ENCODE data around the gene PSORS1C2. TPM values are rescaled to one million over a fixed set of nuclear protein-coding genes. Genes with fewer than 3 reads are reported as not detected.

The PSORS1C2 gene
- total RNA-seq, 4 donors from 2014 or later, result not detected

GRCh38 chr6:31092769-31093505, 45.9 kb downstream of the PSORS1C2 start:
- no peaks in the 10 kb centered on the region for H3K4me1 ChIP-seq
- no peak overlapping the region for H3K27ac ChIP-seq
- intact Hi-C loops (cut with DNase I; ENCODE audit: low total_unique reads), result no loop called here
- TF ChIP-seq POLR2A (IDR thresholded peaks at IDR 0.05), result no peak
- TF ChIP-seq, protein P1, sequence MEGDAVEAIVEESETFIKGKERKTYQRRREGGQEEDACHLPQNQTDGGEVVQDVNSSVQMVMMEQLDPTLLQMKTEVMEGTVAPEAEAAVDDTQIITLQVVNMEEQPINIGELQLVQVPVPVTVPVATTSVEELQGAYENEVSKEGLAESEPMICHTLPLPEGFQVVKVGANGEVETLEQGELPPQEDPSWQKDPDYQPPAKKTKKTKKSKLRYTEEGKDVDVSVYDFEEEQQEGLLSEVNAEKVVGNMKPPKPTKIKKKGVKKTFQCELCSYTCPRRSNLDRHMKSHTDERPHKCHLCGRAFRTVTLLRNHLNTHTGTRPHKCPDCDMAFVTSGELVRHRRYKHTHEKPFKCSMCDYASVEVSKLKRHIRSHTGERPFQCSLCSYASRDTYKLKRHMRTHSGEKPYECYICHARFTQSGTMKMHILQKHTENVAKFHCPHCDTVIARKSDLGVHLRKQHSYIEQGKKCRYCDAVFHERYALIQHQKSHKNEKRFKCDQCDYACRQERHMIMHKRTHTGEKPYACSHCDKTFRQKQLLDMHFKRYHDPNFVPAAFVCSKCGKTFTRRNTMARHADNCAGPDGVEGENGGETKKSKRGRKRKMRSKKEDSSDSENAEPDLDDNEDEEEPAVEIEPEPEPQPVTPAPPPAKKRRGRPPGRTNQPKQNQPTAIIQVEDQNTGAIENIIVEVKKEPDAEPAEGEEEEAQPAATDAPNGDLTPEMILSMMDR (IDR thresholded peaks at IDR 0.05), result no peak
- H3K4me3 ChIP-seq, result no peak overlapping the region
- no peaks in the 10 kb centered on the region for H3K9me3 ChIP-seq
- H3K36me3 ChIP-seq, result no peaks in the 10 kb centered on the region
- no peak for DNase-seq
- H3K27me3 ChIP-seq, result no peaks in the 10 kb centered on the region

DNA sequence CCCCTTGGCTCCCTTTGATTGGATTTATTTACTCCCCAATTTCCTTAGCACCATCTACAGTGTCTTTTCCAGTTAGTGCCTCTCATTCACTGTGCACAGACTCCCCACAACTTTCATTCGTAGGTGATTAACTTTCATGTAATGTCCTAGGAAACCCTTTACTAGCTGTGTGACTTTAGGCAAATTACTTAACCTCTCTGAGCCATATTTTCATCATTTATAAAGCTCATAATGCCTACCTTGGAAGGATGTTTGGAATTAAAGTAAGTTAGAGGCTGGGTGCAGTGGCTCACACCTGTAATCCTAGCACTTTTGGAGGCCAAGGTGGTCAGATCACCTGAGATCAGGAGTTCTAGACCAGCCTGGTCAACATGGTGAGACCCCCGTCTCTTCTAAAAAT, 46.6 kb downstream of the PSORS1C2 start:
- Histone ChIP-seq H3K27ac (no peak overlapping the region), H3K4me1 (no peaks in the 10 kb centered on the region), H3K9me3 (no peaks in the 10 kb centered on the region), H3K27me3 (no peaks in the 10 kb centered on the region), H3K36me3 (no peaks in the 10 kb centered on the region), H3K4me3 (no peak overlapping the region)
- no peak for DNase-seq
- TF ChIP-seq, protein P1 (IDR thresholded peaks at IDR 0.05), result no peak
- no peak for TF ChIP-seq POLR2A (IDR thresholded peaks at IDR 0.05)
- intact Hi-C loops (cut with DNase I; ENCODE audit: low total_unique reads), result no loop called here

DNA sequence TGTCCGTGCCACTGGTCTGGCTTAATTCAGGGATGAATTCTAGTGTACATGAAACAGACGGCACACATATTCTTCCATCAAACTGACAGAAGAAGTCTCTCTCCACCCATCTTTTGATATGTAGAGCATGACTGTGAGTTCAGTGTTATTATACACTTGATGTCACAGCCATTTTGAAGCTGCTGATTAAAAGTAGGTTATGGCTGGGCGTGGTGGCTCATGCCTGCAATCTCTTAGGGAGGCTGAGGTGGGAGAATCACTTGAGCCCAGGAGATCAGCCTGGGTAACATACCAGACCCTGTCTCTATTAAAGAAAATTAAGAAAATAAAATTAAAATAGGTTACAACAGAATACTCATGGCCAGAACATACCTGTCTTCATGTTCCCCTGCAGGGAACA, 47.2 kb downstream of the PSORS1C2 start:
- H3K36me3 ChIP-seq, result no peaks in the 10 kb centered on the region
- H3K4me3 ChIP-seq, result no peak overlapping the region
- no peak for TF ChIP-seq POLR2A (IDR thresholded peaks at IDR 0.05)
- TF ChIP-seq, protein P1 (IDR thresholded peaks at IDR 0.05), result no peak
- H3K9me3 ChIP-seq, result no peaks in the 10 kb centered on the region
- no peak overlapping the region for H3K27ac ChIP-seq
- H3K4me1 ChIP-seq, result no peaks in the 10 kb centered on the region
- H3K27me3 ChIP-seq, result no peaks in the 10 kb centered on the region
- intact Hi-C loops (cut with DNase I; ENCODE audit: low total_unique reads), result no loop called here
- no peak for DNase-seq

- Histone ChIP-seq H3K4me1 (no peaks in the 10 kb centered on the region), H3K4me3 (no peak overlapping the region), H3K36me3 (no peaks in the 10 kb centered on the region), H3K27me3 (no peaks in the 10 kb centered on the region), H3K9me3 (no peaks in the 10 kb centered on the region), H3K27ac (no peak overlapping the region)
- intact Hi-C loops (cut with DNase I; ENCODE audit: low total_unique reads), result no loop called here
- TF ChIP-seq, protein P1 (IDR thresholded peaks at IDR 0.05), result no peak
- TF ChIP-seq POLR2A (IDR thresholded peaks at IDR 0.05), result no peak
- no peak for DNase-seq
Observed at GRCh38 chr6:31090973-31091364, 47.9 kb downstream of the PSORS1C2 start.

DNA sequence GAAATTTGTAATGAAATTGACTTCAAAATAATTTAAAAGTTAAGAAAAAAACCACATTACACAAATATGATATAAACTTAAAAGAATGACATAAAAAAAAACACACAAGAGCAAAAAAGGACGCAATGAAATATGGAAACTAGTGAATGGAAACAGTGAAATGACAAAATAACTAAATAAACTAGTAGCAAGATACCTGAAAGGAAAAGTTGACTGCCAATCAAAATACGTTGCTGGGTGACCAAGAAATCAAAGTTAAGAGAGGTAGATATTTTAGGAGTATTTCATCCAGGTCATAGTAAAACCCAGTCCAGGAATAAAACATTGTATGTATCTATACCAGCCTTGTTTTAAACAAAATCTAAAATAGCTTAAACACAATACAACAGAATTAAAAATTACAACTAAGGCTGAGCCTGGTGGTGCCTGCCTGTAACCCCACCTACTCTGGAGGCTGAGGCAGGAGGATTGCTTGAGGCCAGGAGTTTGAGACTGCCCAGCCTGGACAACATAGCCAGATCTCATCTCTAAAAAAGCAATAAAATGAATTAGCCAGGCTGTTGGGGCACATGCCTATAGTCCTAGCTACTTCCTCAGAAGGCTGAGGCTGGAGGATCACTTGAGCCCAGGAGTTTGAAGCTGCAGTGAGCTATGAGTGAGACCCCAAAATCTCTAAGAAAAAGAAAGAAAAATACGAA, 48.4 kb downstream of the PSORS1C2 start:
- no peak for TF ChIP-seq POLR2A (IDR thresholded peaks at IDR 0.05)
- TF ChIP-seq, protein P1 (IDR thresholded peaks at IDR 0.05), result no peak
- intact Hi-C loops (cut with DNase I; ENCODE audit: low total_unique reads), result no loop called here
- Histone ChIP-seq H3K4me3 (no peak overlapping the region), H3K36me3 (no peaks in the 10 kb centered on the region), H3K27ac (no peak overlapping the region), H3K27me3 (no peaks in the 10 kb centered on the region), H3K9me3 (no peaks in the 10 kb centered on the region), H3K4me1 (no peaks in the 10 kb centered on the region)
- DNase-seq, result no peak
